Naive thymus-derived CD4-positive, alpha-beta T cell (primary cell): Measurements from ENCODE around the gene DPYSL4. TPM values are rescaled to one million over a fixed set of nuclear protein-coding genes. Genes with fewer than 3 reads are reported as not detected.
A peak's percentile ranks its signal among the peaks of the same experiment; 100 is the strongest.

Experiments
- ATAC-seq: fragments of 150-1000 bp; cut with Tn5 transposase; 2 replicates; pipeline ENCODE4 v1.10.0; 2021; ENCODE audit warnings: mild to moderate bottlenecking, moderate library complexity
- CTCF ChIA-PET: fragments of 350-600 bp; sonication (Branson Sonifier 250); formaldehyde crosslinking; loops from one replicate; lab custom pipeline; 2021; ENCODE audit warnings: antibody characterized with exemption; lab: Charles Lee
- POLR2A ChIA-PET: fragments of 350-600 bp; sonication (Branson Sonifier 250); formaldehyde crosslinking; loops from one replicate; lab custom pipeline; 2021; ENCODE audit warnings: antibody characterized with exemption, inconsistent platforms; lab: Charles Lee
- DNase-seq, 9 donors: peaks; one replicate each; pipeline versions ENCODE4 v3.0.0 to v3.0.0-alpha.2; 2020 to 2022; ENCODE audit warnings: mixed read lengths in 1 of 9
- H3K27ac ChIP-seq: one replicate; pipeline ENCODE4 v1.7.0; 2013; ENCODE audit warnings: mild to moderate bottlenecking, low read depth, low read length, moderate library complexity
- H3K27me3 ChIP-seq, 2 donors: one replicate each; pipeline ENCODE4 v1.7.0; 2013; ENCODE audit warnings: low read length in 2 of 2, mild to moderate bottlenecking in 2 of 2, moderate library complexity in 2 of 2; ENCODE audit not compliant: control insufficient read depth in 2 of 2, insufficient read depth in 2 of 2
- H3K36me3 ChIP-seq, 3 experiments: 1 replicate in 2 of 3; 2 replicates in 1 of 3; pipeline ENCODE4 v1.7.0; 2013; ENCODE audit warnings: low read length in 3 of 3, mild to moderate bottlenecking in 3 of 3, moderate library complexity in 1 of 3; ENCODE audit not compliant: insufficient read depth in 3 of 3, control insufficient read depth in 2 of 3
- H3K4me1 ChIP-seq, 2 donors: one replicate each; pipeline ENCODE4 v1.7.0; 2013; ENCODE audit warnings: low read length in 2 of 2, mild to moderate bottlenecking in 2 of 2, moderate library complexity in 1 of 2; ENCODE audit not compliant: control insufficient read depth in 2 of 2, insufficient read depth in 2 of 2
- H3K4me3 ChIP-seq: 2 replicates; pipeline ENCODE4 v1.7.0; 2013; ENCODE audit warnings: mild to moderate bottlenecking, low read length
- H3K9me3 ChIP-seq, 3 experiments: 1 replicate in 2 of 3; 2 replicates in 1 of 3; pipeline ENCODE4 v1.7.0; 2013; ENCODE audit warnings: low read length in 3 of 3; ENCODE audit not compliant: control insufficient read depth in 2 of 3
- H3K27ac Mint-ChIP-seq, 9 donors: one replicate each; pipeline ENCODE4 v1.8.0; 2020 to 2022; ENCODE audit warnings: mixed read lengths in 9 of 9, mild to moderate bottlenecking in 8 of 9, moderate library complexity in 5 of 9, inconsistent platforms in 2 of 9
- H3K27me3 Mint-ChIP-seq, 5 donors: one replicate each; pipeline ENCODE4 v1.8.0; 2021 to 2022; ENCODE audit warnings: mixed read lengths in 5 of 5, mild to moderate bottlenecking in 1 of 5
- H3K36me3 Mint-ChIP-seq, 5 donors: one replicate each; pipeline ENCODE4 v1.8.0; 2020 to 2022; ENCODE audit warnings: mixed read lengths in 5 of 5, mild to moderate bottlenecking in 3 of 5, inconsistent platforms in 1 of 5
- H3K4me1 Mint-ChIP-seq, 7 donors: one replicate each; pipeline ENCODE4 v1.8.0; 2020 to 2022; ENCODE audit warnings: mixed read lengths in 7 of 7, mild to moderate bottlenecking in 3 of 7, inconsistent platforms in 1 of 7
- H3K4me3 Mint-ChIP-seq, 10 donors: one replicate each; pipeline ENCODE4 v1.8.0; 2020 to 2022; ENCODE audit warnings: mild to moderate bottlenecking in 10 of 10, mixed read lengths in 10 of 10, moderate library complexity in 6 of 10, inconsistent platforms in 2 of 10
- H3K9me3 Mint-ChIP-seq, 11 donors: one replicate each; pipeline ENCODE4 v1.8.0; 2020 to 2022; ENCODE audit warnings: mixed read lengths in 11 of 11, mild to moderate bottlenecking in 4 of 11, inconsistent platforms in 1 of 11, moderate library complexity in 1 of 11
- intact Hi-C, 2 donors: fragments of 100-400 bp; cut with micrococcal nuclease; formaldehyde crosslinking; loops; one replicate each; pipeline ENCODE4 v1.15.1; 2023
- polyA plus RNA-seq, 2 donors: library from polyadenylated mRNA; unstranded; fragments of 300-500 nt; fragmentation: Illumina TruSeq; gene quantifications; one replicate each; pipeline ENCODE4 v1.2.3, GENCODE V29; 2021
- total RNA-seq, 6 experiments: library from RNA in 5 of 6; stranded (reverse) in 5 of 6; gene quantifications; 1 replicate in 5 of 6; 2 replicates in 1 of 6; pipeline ENCODE4 v1.2.3 and lab custom pipeline; 2021 to 2026

The DPYSL4 gene
- total and polyA plus RNA-seq, 7 experiments from 2014 or later: 0.35 to 60.0 (median 9.4) TPM

DNA sequence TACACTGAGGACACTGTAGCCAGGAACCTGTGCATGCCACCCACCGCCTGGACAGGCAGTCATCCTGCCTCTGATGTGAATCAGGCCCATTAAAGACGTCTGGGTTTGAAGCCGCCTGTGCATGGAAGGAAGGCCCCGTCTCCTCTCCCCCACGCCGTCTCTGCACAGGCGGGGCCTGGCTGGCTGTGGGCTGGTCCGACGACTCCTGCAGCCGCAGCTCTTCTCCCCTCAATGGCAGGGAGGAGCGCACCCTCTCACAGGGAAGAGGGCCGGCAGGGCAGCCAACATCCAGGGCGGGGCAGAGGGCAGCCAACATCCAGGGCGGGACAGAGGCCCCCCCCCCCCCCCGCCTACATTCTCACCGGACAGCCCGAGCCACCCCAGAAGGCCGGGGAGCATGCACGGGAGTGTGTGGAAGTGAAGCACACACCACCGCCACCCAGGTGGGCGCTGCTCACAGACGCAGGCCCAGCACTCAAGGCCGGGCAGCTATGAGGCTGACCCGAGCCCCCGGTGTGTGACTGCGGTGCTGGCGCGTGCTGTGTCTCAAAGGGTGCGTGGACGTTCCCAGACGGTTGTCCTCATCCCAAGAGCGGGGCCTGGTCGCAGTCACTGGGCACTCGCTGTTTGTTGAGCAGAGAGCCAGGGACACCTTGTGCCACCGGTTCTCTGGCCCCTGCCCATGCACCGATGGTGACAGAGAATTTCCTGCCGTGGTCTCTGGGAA, 19.1 kb downstream of the DPYSL4 start:
- Mint-ChIP-seq H3K36me3 (peaks cover 0 to 5% (median 2%) of the 10 kb centered on the region in 5 donors), H3K4me3 (no peak overlapping the region), H3K27me3 (no peaks in the 10 kb centered on the region), H3K9me3 (no peaks in the 10 kb centered on the region), H3K27ac (peak overlapping the region in 1 of 9 donors; percentile 55), H3K4me1 (peaks cover 0 to 2% (median 0%) of the 10 kb centered on the region in 7 donors)
- intact Hi-C loops: no loop called here
- Histone ChIP-seq H3K9me3 (no peaks in the 10 kb centered on the region), H3K4me1 (no peaks in the 10 kb centered on the region), H3K27ac (no peak overlapping the region), H3K27me3 (no peaks in the 10 kb centered on the region), H3K4me3 (no peak overlapping the region), H3K36me3 (peaks cover 0 to 8% (median 0%) of the 10 kb centered on the region in 3 experiments)
- CTCF ChIA-PET: no interaction called here
- POLR2A ChIA-PET: no interaction called here
- ATAC-seq (no peak), DNase-seq (peak in 1 of 9 donors; percentile 5)

DNA sequence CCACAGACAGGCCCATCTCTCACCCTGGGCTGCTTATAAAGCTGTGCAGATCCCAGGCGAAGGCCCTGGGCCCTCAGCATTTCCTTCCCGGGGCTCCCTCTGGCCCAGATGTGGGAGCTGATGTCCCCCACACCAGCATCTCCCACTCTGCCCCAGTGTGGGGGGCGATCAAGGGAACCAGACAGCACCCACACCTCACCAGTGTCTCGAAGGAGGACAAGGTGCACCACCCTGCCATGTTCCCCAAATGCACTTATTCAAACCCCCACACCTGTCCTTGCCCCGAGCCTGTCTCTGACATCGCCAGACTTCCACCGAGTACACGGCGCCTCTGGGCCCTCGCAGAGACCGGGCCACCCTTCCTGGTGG, 19.6 kb downstream of the DPYSL4 start:
- POLR2A ChIA-PET: no interaction called here
- peak in 1 of 9 donors; percentile 4 for DNase-seq

DNA sequence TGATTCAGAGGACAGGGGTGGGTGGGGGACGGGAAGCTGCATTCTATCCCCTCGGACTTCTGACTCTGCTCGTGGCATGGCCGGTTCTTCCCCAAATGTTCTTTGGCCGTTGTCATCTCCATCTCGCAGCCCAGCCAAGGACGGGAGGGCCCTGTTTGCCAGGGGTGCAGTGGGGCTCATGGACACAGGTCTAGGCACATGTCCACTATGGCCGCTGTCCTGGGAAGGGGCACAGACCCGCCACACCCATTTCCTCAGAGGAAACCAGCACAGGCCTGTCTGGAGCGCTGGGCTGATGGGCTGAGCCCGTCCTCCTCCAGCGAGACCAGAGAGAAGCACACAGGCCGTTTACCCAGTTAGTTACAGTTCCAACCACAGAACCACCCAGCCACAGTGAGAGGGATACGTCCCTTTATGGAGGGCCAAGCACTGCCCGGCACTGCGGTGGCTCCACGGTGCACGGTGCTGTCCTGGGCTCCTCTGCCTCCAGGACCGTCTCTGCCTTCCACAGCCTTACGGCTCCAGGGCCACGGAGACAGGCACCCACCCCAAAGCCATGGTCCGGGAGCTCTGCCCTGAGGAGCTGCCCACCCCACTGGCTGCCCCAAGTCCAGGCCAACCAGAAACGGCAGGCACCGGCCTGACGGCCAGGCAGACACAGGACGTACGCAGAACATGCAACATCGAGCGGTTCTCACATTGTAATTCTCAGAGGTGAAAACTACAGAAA, 20.2 kb downstream of the DPYSL4 start:
- peaks cover 0 to 2% (median 0%) of the 10 kb centered on the region in 7 donors for H3K4me1 Mint-ChIP-seq
- no peak overlapping the region for H3K4me3 ChIP-seq
- H3K27ac Mint-ChIP-seq: no peak overlapping the region
- DNase-seq (no peak), ATAC-seq (no peak)
- H3K27me3 ChIP-seq: no peaks in the 10 kb centered on the region
- H3K27ac ChIP-seq: no peak overlapping the region
- intact Hi-C loops: no loop called here
- no peaks in the 10 kb centered on the region for H3K4me1 ChIP-seq
- POLR2A ChIA-PET: no interaction called here
- no peaks in the 10 kb centered on the region for H3K27me3 Mint-ChIP-seq
- CTCF ChIA-PET: no interaction called here
- H3K36me3 ChIP-seq: no peaks in the 10 kb centered on the region
- no peaks in the 10 kb centered on the region for H3K9me3 ChIP-seq
- peaks cover 0 to 8% (median 0%) of the 10 kb centered on the region in 5 donors for H3K36me3 Mint-ChIP-seq
- peaks cover 0 to under 1% (median 0%) of the 10 kb centered on the region in 11 donors for H3K9me3 Mint-ChIP-seq
- no peak overlapping the region for H3K4me3 Mint-ChIP-seq

More for the DNA sequence above, 19.6 kb downstream of the DPYSL4 start:
- CTCF ChIA-PET: no interaction called here
- Mint-ChIP-seq H3K36me3 (peaks cover 0 to 6% (median 2%) of the 10 kb centered on the region in 5 donors), H3K4me1 (peaks cover 0 to 2% (median 0%) of the 10 kb centered on the region in 7 donors), H3K27ac (peak overlapping the region in 2 of 9 donors; percentile 62 to 65), H3K27me3 (no peaks in the 10 kb centered on the region), H3K4me3 (no peak overlapping the region), H3K9me3 (no peaks in the 10 kb centered on the region)
- intact Hi-C loops: no loop called here
- Histone ChIP-seq H3K4me3 (no peak overlapping the region), H3K27me3 (no peaks in the 10 kb centered on the region), H3K27ac (no peak overlapping the region), H3K36me3 (peaks cover 0 to 3% (median 0%) of the 10 kb centered on the region in 3 experiments), H3K4me1 (no peaks in the 10 kb centered on the region), H3K9me3 (no peaks in the 10 kb centered on the region)
- ATAC-seq: no peak

DNA sequence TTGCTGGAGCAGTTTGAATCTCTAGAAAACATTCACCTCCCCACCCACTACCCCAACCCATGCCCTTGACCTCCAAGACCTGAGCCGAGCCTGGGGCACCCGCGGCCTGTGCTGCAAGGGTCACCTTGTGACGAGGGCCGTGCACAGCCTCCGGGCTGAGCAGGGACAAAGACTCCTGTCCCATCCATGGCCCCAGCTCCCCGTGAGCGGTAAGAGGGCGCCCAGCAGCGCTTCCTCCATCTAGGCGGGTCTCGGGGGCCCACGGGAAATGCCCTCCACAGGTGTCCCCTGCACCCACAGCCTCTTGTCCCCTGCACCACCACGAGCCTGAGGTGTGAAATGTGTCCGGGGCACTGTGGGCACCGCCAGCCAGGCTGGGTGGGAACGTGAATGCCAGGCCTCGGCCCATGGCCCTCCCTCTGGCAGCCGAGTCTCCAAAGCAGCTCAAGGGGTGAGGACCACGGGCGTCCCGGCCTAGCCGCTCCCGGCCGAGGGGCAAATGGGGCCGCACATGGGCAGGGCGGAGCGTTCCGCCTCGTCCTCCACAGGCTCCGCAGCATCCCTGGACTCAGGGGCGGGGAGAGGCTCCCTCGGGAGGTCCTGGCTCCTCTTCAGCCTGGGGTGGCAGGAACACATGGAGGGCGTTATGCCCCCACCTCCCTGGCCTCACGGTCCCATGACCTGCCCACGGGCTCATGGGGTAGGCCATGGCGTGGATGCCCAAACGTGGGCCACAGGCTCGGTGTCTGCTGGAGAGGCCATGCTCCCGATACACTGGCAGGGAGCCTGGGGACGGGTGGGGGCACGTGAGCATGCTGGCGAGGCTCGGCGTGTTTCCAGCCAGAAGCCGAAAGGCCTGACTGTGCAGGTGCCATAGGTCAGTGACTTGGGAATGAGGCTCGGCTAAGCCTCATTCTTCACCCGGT, 21.1 kb downstream of the DPYSL4 start:
- no peaks in the 10 kb centered on the region for H3K4me1 ChIP-seq
- no peaks in the 10 kb centered on the region for H3K36me3 ChIP-seq
- no peak for ATAC-seq
- no peak overlapping the region for H3K4me3 ChIP-seq
- Mint-ChIP-seq H3K9me3 (peaks cover 0 to 8% (median 4%) of the 10 kb centered on the region in 11 donors), H3K4me3 (no peak overlapping the region), H3K36me3 (peaks cover 0 to 16% (median 7%) of the 10 kb centered on the region in 5 donors), H3K4me1 (peaks cover 0 to 2% (median 0%) of the 10 kb centered on the region in 7 donors), H3K27ac (no peak overlapping the region), H3K27me3 (no peaks in the 10 kb centered on the region)
- ChIA-PET POLR2A (no interaction called here), CTCF (no interaction called here)
- DNase-seq: peak in 1 of 9 donors; percentile 5
- peaks cover 0 to 2% (median 0%) of the 10 kb centered on the region in 3 experiments for H3K9me3 ChIP-seq
- no peaks in the 10 kb centered on the region for H3K27me3 ChIP-seq
- H3K27ac ChIP-seq: no peak overlapping the region
- intact Hi-C loops: loop anchor here in 1 of 2 donors (2.0 kb wide), 1 partner anchor 71 kb away; no protein-coding TSS in a partner anchor

DNA sequence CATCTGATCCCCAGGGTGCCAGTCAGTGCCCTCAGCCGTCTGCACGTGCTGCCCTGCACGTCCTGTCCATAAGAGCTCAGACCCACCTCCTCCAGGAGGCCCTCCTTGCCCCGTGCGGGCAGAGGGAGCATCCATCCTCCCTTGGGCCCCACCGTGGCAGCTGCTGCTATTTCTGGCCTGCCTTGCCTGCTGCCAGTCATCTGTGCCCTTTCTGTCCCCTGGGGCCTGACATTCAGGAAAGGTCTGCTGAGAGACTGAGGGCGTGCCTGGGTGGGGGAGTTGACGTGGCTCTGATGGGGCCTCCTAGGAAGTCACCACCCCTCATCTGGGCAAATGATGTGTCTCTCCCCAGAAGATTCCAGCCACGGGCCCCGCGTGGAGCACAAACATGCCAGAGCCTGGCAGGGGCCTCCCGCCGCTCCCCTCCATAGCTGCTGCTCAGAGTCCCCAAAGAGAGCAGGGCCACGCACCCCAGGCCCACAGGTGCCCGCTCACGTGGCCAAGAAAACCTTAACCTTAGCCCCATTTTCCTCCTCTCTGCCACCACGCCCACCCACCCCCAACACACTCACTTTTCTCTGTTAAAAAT, 21.8 kb downstream of the DPYSL4 start:
- Histone ChIP-seq H3K4me1 (no peaks in the 10 kb centered on the region), H3K36me3 (no peaks in the 10 kb centered on the region), H3K4me3 (no peak overlapping the region), H3K27me3 (no peaks in the 10 kb centered on the region), H3K9me3 (peaks cover 0 to 9% (median 0%) of the 10 kb centered on the region in 3 experiments), H3K27ac (no peak overlapping the region)
- Mint-ChIP-seq H3K4me1 (peaks cover 0 to 2% (median 0%) of the 10 kb centered on the region in 7 donors), H3K27me3 (no peaks in the 10 kb centered on the region), H3K9me3 (peaks cover 1 to 15% (median 5%) of the 10 kb centered on the region in 11 donors), H3K27ac (no peak overlapping the region), H3K4me3 (no peak overlapping the region), H3K36me3 (peaks cover 1 to 23% (median 12%) of the 10 kb centered on the region in 5 donors)
- ChIA-PET CTCF (no interaction called here), POLR2A (no interaction called here)
- intact Hi-C loops: loop anchor here in 1 of 2 donors (2.0 kb wide), 1 partner anchor 72 kb away; no protein-coding TSS in a partner anchor
- DNase-seq (peak in 1 of 9 donors; percentile 4), ATAC-seq (no peak)

DNA sequence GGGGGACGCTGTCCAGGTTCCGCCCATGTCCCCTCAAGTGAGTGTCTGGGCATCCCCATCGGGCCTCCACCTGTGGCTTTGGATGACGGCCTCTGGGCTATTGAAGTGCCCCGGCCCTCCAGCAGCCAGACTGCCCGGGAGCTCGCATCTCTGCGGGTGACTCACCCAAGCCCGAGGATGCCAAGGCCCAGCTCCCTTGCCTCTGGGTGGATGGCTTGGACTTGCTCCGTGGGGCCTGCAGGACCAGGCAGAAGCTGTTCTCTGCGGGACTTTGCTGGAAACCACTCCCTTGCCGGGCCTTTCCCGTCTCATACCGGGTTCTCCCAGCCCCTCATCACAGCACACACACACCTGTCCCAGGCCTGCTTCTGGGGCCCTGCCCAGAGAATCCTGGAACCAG, 22.4 kb downstream of the DPYSL4 start:
- Histone ChIP-seq H3K4me1 (no peaks in the 10 kb centered on the region), H3K27ac (no peak overlapping the region), H3K27me3 (no peaks in the 10 kb centered on the region), H3K9me3 (peaks cover 0 to 9% (median 0%) of the 10 kb centered on the region in 3 experiments), H3K4me3 (no peak overlapping the region), H3K36me3 (no peaks in the 10 kb centered on the region)
- ATAC-seq (no peak), DNase-seq (no peak)
- Mint-ChIP-seq H3K4me3 (no peak overlapping the region), H3K9me3 (peaks cover 5 to 20% (median 10%) of the 10 kb centered on the region in 11 donors), H3K4me1 (peaks cover 0 to 2% (median 0%) of the 10 kb centered on the region in 7 donors), H3K27ac (no peak overlapping the region), H3K27me3 (no peaks in the 10 kb centered on the region), H3K36me3 (peaks cover 3 to 29% (median 17%) of the 10 kb centered on the region in 5 donors)
- ChIA-PET CTCF (no interaction called here), POLR2A (no interaction called here)
- intact Hi-C loops: loop anchor here in 1 of 2 donors (2.0 kb wide), 1 partner anchor 72 kb away; no protein-coding TSS in a partner anchor
